OCI-LY1 (cell line): Measurements from ENCODE around the gene GRHL1.
"Not testable (repeated sequence)": the region's sequence is repeated elsewhere in the genome, so short reads cannot be mapped to it uniquely, and the experiment has no call there.

ENCODE experiments used
- H2AFZ ChIP-seq: fragments of 200-600 bp; sonication (generic), shearing (Covaris generic); 2 replicates; pipeline ENCODE4 v1.6.0; 2014; ENCODE audit warnings: antibody characterized with exemption, mild to moderate bottlenecking, low read length
- H3F3A ChIP-seq: fragments of 200-600 bp; sonication (generic), shearing (Covaris generic); 2 replicates; pipeline ENCODE4 v1.6.0; 2014; ENCODE audit warnings: mild to moderate bottlenecking, antibody characterized with exemption, low read length, moderate library complexity; ENCODE audit not compliant: insufficient read depth
- H3K27ac ChIP-seq: fragments of 200-600 bp; sonication (generic); 2 replicates; pipeline ENCODE4 v1.5.1; 2014; ENCODE audit warnings: low read length, mixed run types, mild to moderate bottlenecking, low read depth; ENCODE audit not compliant: poor library complexity, severe bottlenecking
- H3K27me3 ChIP-seq: fragments of 200-600 bp; sonication (generic); 2 replicates; pipeline ENCODE4 v1.6.0; 2014; ENCODE audit warnings: antibody characterized with exemption, mild to moderate bottlenecking, low read length, moderate library complexity; ENCODE audit not compliant: insufficient read depth
- H3K36me3 ChIP-seq: fragments of 200-600 bp; sonication (generic); 2 replicates; pipeline ENCODE4 v1.6.1; 2014; ENCODE audit warnings: mild to moderate bottlenecking, antibody characterized with exemption, low read length, moderate library complexity, mixed read lengths; ENCODE audit not compliant: insufficient read depth
- H3K4me1 ChIP-seq: fragments of 200-600 bp; sonication (generic); 2 replicates; pipeline ENCODE4 v1.5.1; 2014; ENCODE audit warnings: mild to moderate bottlenecking, low read length, moderate library complexity; ENCODE audit not compliant: insufficient read depth, severe bottlenecking
- H3K4me2 ChIP-seq: fragments of 200-600 bp; sonication (generic), shearing (Covaris generic); 2 replicates; pipeline ENCODE4 v1.6.1; 2014; ENCODE audit warnings: low read length
- H3K4me3 ChIP-seq: fragments of 200-600 bp; sonication (generic); 2 replicates; pipeline ENCODE4 v1.5.1; 2014; ENCODE audit warnings: low read length, low read depth, mild to moderate bottlenecking, mixed read lengths; ENCODE audit not compliant: poor library complexity, severe bottlenecking
- H3K79me2 ChIP-seq: fragments of 200-600 bp; shearing (Covaris generic); 2 replicates; pipeline ENCODE4 v1.6.1; 2016; ENCODE audit warnings: mixed run types, low read length, mixed read lengths; ENCODE audit not compliant: insufficient read depth
- H3K9ac ChIP-seq: fragments of 200-600 bp; sonication (generic), shearing (Covaris generic); 2 replicates; pipeline ENCODE4 v1.6.1; 2014; ENCODE audit warnings: mild to moderate bottlenecking, low read length, mixed read lengths
- H3K9me2 ChIP-seq: fragments of 200-600 bp; sonication (generic), shearing (Covaris generic); 2 replicates; pipeline ENCODE4 v1.6.1; 2014; ENCODE audit warnings: low read depth, mild to moderate bottlenecking, low read length, mixed read lengths
- H3K9me3 ChIP-seq: fragments of 200-600 bp; shearing (Covaris generic); 2 replicates; pipeline ENCODE4 v1.6.1; 2014; ENCODE audit warnings: low read length, mixed read lengths
- H4K20me1 ChIP-seq: fragments of 200-600 bp; sonication (generic), shearing (Covaris generic); 2 replicates; pipeline ENCODE4 v1.6.0; 2016; ENCODE audit warnings: mild to moderate bottlenecking, low read length; ENCODE audit not compliant: insufficient read depth
- EZH2 ChIP-seq: fragments of 200-600 bp; sonication (generic), shearing (Covaris generic); IDR thresholded peaks from 2 replicates; pipeline ENCODE4 v1.8.0; 2017; ENCODE audit warnings: borderline replicate concordance, mixed run types, mild to moderate bottlenecking, antibody characterized with exemption, low read length, moderate library complexity, mixed read lengths
- TF ChIP-seq, protein P1 (sequence below): fragments of 200-600 bp; sonication (generic), shearing (Covaris generic); IDR thresholded peaks from 2 replicates; pipeline ENCODE4 v1.5.1; 2017; ENCODE audit warnings: mild to moderate bottlenecking, antibody characterized with exemption, low read length, moderate library complexity, mixed read lengths

Gene GRHL1

DNA sequence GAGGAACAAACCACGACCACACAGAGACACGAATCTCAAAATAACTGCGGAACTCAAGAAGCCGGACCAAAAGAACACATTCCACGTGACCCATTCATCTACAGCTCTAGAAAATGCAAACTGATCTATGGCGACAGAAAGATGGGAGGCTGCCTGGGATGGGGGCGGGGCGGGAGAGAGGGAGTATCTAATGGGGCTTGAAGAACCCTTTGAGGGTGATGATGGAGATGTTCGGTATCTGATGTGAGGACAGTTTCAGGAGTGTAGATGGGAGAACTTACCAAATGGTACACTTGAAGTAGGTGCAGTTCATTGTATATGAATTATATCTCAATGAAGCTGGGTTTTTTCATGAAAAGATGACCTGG is 57.3 kb downstream of the GRHL1 start:
- no peaks in the 10 kb centered on the region for H3K36me3 ChIP-seq
- no peaks in the 10 kb centered on the region for H3K79me2 ChIP-seq
- no peaks in the 10 kb centered on the region for H3K27me3 ChIP-seq
- no peaks in the 10 kb centered on the region for H3K9me3 ChIP-seq
- no peak overlapping the region for H3K9ac ChIP-seq
- H3F3A ChIP-seq = no peaks in the 10 kb centered on the region
- H2AFZ ChIP-seq = no peak overlapping the region
- H3K4me1 ChIP-seq = no peaks in the 10 kb centered on the region
- H3K27ac ChIP-seq = no peak overlapping the region
- TF ChIP-seq EZH2 = no peak
- TF ChIP-seq, protein P1, sequence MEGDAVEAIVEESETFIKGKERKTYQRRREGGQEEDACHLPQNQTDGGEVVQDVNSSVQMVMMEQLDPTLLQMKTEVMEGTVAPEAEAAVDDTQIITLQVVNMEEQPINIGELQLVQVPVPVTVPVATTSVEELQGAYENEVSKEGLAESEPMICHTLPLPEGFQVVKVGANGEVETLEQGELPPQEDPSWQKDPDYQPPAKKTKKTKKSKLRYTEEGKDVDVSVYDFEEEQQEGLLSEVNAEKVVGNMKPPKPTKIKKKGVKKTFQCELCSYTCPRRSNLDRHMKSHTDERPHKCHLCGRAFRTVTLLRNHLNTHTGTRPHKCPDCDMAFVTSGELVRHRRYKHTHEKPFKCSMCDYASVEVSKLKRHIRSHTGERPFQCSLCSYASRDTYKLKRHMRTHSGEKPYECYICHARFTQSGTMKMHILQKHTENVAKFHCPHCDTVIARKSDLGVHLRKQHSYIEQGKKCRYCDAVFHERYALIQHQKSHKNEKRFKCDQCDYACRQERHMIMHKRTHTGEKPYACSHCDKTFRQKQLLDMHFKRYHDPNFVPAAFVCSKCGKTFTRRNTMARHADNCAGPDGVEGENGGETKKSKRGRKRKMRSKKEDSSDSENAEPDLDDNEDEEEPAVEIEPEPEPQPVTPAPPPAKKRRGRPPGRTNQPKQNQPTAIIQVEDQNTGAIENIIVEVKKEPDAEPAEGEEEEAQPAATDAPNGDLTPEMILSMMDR = no peak
- H3K9me2 ChIP-seq = no peaks in the 10 kb centered on the region
- H4K20me1 ChIP-seq = no peaks in the 10 kb centered on the region
- no peak overlapping the region for H3K4me3 ChIP-seq
- no peak overlapping the region for H3K4me2 ChIP-seq

DNA sequence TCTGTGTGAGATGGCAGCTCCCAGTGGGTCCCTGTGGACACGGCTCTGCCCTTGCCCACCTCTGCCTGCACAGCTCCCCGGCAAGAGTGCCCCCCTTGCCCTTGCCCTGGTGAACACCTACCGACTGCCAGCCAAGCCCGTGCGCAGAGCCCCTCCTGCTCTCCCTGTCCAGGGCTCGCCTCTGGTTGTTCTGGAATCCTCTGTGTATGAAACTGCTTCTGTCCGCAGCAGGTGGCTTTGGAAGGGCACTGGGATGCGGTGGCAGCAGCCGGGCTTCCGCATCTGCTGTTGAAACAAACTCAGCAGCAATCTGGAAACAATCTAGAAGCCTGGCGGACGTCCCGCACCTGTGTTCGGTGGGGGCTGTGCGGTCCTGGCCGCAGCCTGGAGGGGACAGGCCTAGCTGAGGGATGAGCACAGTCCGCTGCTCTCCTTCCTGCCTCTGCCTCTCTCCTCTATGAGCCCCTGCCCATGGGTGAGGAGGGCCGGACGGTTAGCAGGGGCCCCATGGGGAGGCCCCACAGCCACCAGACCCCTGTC is 57.8 kb downstream of the GRHL1 start:
- H3K27ac ChIP-seq = no peak overlapping the region
- no peaks in the 10 kb centered on the region for H3F3A ChIP-seq
- TF ChIP-seq, protein P1 = no peak
- no peak for TF ChIP-seq EZH2

DNA sequence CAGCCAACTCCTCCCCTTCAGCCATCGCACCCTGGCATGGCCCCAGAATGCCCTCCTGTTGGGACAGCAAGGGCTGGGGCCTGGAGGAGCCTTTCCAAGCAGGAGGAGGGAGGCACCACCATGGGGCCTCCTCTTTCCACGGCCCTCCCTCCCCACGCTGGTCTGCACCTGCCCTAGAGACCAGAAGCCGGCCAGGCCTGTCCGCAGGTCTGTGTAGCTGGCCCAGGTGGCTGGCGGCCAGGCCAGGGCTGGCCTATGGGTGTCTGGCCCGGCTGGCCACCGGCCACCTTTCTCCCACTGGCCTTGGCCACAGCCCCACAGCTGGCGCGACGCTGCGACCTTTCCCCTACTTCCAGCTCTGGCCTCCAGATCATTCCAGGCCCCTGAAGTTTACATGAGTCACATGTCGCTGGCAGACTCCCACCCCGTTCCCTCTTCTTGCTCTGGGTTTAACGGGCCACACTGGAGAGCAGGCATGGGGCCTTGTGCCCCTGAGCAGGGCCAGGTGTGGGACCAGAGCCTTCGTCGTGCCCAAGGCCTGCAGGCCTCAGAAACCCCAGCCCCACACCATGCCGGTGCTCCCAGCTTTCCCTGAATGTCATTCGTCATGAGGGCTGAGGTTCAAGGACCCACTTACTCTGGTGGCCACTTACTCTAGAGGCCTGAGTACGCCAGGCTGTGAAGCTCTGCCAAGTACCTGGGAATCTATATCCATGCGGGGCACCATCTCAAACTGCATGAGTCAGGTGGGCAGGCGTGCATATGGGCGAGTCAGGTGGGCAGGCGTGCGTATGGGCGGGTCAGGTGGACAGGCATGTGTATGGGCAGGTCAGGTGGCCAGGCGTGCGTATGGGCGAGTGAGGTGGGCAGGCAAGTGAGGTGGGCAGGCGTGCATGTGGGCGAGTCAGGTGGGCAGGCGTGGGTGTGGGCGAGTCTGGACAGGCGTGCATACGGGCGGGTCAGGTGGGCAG is 58.6 kb downstream of the GRHL1 start:
- H3K4me1 ChIP-seq = no peaks in the 10 kb centered on the region
- H3K9me2 ChIP-seq = no peaks in the 10 kb centered on the region
- no peaks in the 10 kb centered on the region for H3F3A ChIP-seq
- TF ChIP-seq, protein P1 = no peak
- no peaks in the 10 kb centered on the region for H3K79me2 ChIP-seq
- no peak overlapping the region for H3K4me3 ChIP-seq
- no peaks in the 10 kb centered on the region for H4K20me1 ChIP-seq
- no peaks in the 10 kb centered on the region for H3K9me3 ChIP-seq
- no peak overlapping the region for H2AFZ ChIP-seq
- no peaks in the 10 kb centered on the region for H3K36me3 ChIP-seq
- no peaks in the 10 kb centered on the region for H3K27me3 ChIP-seq
- no peak overlapping the region for H3K27ac ChIP-seq
- H3K9ac ChIP-seq = no peak overlapping the region
- H3K4me2 ChIP-seq = no peak overlapping the region

More for the DNA sequence above, 57.8 kb downstream of the GRHL1 start:
- Histone ChIP-seq H3K79me2 (no peaks in the 10 kb centered on the region), H3K4me2 (no peak overlapping the region), H2AFZ (no peak overlapping the region), H3K9me2 (no peaks in the 10 kb centered on the region), H3K4me1 (no peaks in the 10 kb centered on the region), H3K27me3 (no peaks in the 10 kb centered on the region), H3K4me3 (no peak overlapping the region), H3K9ac (no peak overlapping the region), H4K20me1 (no peaks in the 10 kb centered on the region), H3K36me3 (no peaks in the 10 kb centered on the region), H3K9me3 (no peaks in the 10 kb centered on the region)

DNA sequence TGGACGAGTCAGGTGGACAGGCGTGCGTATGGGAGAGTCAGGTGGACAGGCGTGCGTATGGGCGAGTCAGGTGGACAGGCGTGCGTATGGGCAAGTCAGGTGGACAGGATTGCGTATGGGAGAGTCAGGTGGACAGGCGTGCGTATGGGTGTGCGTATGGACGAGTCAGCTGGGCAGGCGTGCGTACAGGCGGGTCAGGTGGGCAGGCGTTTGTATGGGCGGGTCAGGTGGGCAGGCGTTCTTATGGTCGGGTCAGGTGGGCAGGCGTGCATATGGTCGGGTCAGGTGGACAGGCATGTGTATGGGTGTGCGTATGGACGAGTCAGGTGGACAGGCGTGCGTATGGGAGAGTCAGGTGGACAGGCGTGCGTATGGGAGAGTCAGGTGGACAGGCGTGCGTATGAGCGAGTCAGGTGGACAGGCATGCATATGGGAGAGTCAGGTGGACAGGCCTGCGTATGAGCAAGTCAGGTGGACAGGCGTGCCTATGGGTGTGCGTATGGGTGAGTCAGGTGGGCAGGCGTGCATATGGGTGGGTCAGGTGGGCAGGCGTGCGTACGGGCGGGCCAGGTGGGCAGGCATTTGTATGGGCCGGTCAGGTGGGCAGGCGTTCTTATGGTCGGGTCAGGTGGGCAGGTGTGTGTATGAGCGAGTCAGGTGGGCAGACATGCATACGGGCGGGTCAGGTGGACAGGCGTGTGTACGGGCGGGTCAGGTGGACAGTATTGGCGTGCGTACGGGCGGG is 59.5 kb downstream of the GRHL1 start:
- H3K9ac ChIP-seq, H3K27me3 ChIP-seq, H4K20me1 ChIP-seq, H3K9me3 ChIP-seq, H3K4me2 ChIP-seq, H3F3A ChIP-seq, H3K36me3 ChIP-seq, H3K4me3 ChIP-seq, H3K9me2 ChIP-seq, H3K27ac ChIP-seq, H2AFZ ChIP-seq, H3K4me1 ChIP-seq, H3K79me2 ChIP-seq: not testable (repeated sequence)

GRCh38 chr2:10011606-10012325 is 60.3 kb downstream of the GRHL1 start:
- H2AFZ ChIP-seq, H4K20me1 ChIP-seq, H3K4me2 ChIP-seq, H3K4me3 ChIP-seq, H3F3A ChIP-seq, H3K4me1 ChIP-seq, H3K9ac ChIP-seq, H3K79me2 ChIP-seq, H3K27ac ChIP-seq, H3K27me3 ChIP-seq, H3K9me3 ChIP-seq, H3K36me3 ChIP-seq, H3K9me2 ChIP-seq: not testable (repeated sequence)
